Erythroblast (primary cell): Measurements from ENCODE around the gene ORM2.
"Not testable (repeated sequence)": the region's sequence is repeated elsewhere in the genome, so short reads cannot be mapped to it uniquely, and the experiment has no call there.

ENCODE experiments used
- DNase-seq, 2 experiments: peaks; one replicate each; lab custom pipeline; 2025; lab: John Stamatoyannopoulos, UW
- GATA1 ChIP-seq: IDR thresholded peaks from 2 replicates; pipeline ENCODE4 v1.6.1; 2011; ENCODE audit warnings: low read depth, mild to moderate bottlenecking, control low read depth, low read length, moderate library complexity
- POLR2A ChIP-seq: IDR thresholded peaks from 2 replicates; pipeline ENCODE4 v1.6.1; 2011; ENCODE audit warnings: mild to moderate bottlenecking, low read length

Gene ORM2

DNA sequence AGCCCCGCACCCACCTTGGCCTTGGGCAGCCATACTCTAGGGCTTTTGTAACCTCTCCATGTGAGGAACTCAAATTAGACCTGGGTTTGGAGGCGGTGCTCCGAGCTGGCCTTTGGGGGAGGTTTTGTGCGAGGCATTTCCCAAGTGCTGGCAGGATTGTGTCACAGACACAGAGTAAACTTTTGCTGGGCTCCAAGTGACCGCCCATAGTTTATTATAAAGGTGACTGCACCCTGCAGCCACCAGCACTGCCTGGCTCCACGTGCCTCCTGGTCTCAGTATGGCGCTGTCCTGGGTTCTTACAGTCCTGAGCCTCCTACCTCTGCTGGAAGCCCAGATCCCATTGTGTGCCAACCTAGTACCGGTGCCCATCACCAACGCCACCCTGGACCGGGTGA, at the start of gene ORM2:
Gene ORM2 (plus strand): TSS at position 245 of the 398 bp plus-strand sequence. CDS start 36 bp downstream, at position 281.
- DNase-seq = not testable (repeated sequence)

DNA sequence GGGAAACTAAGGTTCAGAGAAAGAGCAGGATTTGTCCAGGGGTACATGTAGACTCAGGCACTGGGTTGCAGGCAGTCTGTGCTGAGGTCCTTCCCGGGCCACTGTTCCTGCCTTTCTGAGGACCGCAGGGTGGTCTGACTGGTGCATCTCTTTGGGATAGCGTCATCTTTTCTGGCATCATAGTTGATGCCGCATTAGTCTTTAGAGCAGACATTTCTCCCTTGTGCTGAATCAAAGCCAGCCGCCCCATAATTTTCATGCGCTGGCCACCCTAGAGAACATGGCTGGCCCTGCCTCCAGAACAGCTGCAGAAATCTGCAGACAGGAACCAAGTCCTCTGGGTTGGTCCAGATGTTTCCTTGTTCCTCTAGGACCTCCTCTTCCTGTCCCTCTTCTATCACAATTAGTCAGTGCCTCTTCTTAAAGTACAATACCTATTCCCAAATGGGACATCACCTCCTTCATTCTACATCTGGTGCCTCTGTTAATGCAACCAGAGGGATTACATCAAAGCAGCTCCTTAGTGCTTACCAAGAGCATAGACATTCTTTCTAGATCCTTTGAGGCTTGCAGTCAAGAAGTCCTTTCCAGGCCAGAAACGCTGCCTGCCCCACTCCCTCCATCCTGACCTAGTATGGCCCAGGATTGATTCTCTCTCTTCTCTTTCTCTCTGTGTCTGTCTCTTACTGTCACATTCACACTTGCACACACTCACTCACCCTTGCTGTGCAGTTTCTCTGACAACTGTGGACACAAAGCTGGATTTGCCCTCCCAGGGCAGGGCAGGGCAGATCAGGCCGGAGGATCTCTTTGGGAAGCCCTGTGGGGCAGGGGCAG, 48.8 kb upstream of the ORM2 start:
- TF ChIP-seq POLR2A (no peak), GATA1 (no peak)
- no peak for DNase-seq

DNA sequence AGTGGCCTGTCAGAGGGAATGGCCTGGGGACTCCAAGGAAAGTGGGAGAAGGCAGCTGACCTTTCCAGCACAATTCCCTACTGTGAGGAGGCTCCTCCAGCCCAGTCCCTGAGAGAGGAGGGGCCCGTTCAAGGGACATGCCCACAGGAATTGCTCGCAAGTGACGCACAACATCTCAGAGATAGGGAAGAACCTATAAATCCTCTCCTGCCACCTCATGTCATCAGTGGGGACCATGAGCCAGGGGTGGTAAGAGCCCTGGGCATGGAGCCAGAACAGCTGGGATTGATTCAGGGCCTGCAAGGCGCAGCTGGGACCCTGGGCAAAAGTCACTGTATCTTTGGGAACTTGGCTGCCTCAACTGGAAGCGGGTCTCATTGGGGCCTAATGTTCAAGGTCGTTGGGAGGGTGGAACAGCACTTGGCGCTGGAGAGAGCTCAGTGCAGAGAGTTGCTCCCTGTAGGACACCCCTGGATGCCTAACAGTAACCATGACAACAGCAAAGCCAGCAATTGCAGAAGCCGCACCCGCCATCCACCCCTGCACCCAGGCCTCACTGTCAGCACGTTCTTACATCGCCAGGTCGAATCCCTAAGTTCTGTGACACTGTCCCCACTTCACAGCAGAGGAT, 48.1 kb upstream of the ORM2 start:
- no peak for DNase-seq
- TF ChIP-seq POLR2A = no peak
- no peak for TF ChIP-seq GATA1

DNA sequence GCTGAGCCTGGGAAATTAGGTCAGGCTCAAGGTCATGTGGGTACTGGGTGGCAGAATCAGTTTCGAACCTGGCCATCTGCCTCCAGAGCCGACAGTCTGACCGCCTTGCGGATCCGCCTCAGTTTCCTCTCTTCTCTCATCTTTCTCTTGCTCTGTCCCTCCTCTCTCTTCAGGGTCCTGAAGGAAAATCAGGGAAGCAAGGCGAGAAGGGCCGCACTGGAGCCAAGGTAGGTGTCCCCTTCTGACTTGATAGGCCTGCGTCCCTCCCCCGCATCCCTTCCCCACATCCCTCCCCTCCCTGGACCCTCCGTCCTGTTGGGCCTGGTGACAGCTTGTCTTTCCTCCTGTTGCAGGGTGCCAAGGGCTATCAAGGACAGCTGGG, 47.6 kb upstream of the ORM2 start:
- no peak for DNase-seq
- no peak for TF ChIP-seq GATA1
- no peak for TF ChIP-seq POLR2A

DNA sequence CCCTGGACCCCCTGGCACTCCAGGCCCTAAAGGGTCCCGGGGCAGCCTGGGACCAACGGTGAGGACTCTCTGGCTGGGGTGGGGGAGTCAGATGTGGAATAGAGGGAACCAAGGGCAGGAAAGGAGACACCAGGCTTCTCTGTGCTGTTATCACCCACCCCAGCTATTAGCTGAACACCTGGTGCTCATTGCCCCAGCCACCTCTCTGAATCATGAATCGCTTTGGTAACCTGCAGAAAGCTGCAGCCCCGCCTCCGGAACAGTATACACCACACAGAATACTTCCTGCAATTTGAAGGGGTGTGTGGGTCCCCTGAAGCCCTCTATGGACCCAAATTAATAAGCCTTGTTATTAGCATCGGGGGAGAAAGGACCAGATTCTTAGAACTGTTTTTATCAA, 47.2 kb upstream of the ORM2 start:
- no peak for TF ChIP-seq GATA1
- TF ChIP-seq POLR2A = no peak
- no peak for DNase-seq

DNA sequence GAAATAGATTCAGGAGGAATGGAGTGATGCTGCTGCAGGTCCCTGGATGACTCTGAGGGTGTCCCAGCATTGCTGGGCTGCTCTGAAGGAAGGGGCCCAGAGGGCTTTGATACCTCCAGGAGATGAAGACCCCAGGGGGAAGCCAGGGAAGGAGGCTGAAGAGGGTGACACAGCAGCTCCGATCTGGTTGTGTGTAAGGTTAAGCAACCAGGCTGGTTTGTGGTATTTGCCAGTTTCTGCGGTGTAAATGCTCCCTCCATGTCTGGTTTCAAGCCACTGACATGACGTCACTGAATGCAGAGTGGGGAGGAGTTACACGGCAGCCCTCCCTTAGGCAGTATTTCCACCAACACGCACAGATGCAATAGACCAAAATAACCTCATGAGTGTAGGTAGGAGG, 46.7 kb upstream of the ORM2 start:
- TF ChIP-seq POLR2A (no peak), GATA1 (no peak)
- DNase-seq = no peak

DNA sequence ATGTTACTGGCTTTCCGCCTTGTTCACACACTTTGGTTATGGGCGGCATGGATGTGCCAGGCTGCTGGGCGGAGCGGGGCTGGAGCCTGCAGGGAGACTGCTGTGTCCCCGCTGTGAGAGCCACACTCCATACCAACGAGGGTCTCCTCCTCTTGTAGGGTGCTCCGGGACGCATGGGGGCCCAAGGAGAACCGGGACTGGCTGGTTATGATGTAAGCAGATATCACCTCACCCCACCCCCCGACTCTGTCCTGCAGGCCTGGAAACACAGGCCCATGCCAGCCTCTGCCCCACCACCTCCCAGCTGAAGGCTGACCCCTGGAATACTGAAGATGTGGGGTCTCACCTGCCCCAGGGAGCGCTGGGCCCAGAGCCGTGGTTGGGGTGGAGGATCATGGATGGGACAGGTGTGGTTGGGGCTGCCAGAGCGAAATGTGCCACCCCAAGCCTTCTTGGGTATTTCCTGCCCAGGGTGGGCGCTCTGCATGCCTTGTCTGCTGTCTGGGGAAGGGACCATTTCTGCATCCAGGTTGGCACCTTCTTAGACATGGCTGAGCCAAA, 46.0 kb upstream of the ORM2 start:
- TF ChIP-seq GATA1 (no peak), POLR2A (no peak)
- DNase-seq = no peak

DNA sequence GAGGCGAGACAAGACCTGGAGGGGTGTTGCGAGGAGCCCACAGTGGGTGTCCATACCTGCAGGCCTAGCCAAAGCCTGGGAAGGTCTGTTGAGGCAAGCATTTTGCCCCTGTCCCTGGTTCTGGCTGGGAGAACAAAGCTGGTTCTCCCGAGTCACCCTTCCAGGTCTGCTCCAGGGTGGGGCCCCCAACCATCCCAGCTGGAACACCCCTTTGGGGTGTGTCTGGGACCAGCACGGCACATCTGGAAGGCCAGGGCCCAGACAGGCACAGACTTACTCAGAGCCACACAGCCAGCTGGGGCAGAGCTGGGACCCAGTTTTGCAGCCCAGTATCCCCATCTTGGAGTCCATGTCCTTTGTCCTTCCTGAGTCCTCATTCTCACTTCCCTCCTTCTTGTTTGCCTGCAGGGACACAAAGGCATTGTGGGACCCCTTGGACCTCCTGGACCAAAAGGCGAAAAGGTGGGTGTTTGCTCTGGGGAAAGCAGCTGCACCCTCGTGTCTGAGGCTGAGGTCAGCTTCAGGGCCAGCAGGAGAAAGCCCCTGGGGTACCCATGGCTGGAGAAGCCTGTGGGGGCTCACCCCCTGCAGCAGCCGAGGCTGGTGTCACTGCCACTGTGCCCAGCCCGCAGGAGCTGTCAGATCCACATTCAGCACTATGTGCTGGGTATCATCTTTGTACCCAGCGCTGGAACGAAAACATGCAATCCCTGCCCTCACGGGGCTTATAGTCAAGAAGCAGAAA, 45.2 kb upstream of the ORM2 start:
- TF ChIP-seq GATA1 (no peak), POLR2A (no peak)
- DNase-seq = no peak

DNA sequence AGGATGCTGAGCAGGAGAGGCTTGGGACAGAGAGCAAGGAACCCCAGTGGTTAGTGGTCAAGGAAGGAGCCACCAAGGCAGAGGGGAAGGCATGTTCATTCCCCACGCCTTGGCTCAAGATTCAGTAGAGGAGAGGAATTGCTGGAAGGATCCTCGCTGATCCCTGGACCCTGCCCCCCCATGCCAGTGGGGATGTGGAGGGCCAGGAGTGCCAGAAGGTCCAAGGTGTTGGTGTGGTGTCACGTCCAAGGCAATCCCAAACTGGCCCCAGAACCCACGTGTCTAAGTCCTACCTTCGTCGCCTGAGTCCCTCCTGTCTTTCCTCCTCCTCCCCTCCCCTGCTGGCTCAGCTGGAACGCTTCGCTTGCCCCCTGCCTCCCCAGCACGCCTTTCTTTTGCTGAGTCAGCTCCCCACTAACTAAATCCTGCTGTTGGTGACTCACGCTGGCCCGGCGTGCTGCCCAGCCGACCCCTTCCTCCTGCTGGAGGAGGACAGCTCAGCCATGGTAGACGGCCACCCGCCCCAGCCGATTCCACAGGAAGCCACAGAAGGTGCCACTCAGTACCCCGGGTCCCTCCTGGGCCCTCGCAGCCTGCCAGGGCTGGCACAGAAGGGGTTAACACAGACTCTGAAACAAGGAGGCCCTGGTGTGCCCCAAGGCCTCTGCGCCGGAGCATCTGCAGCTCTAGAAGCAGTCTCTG, 44.4 kb upstream of the ORM2 start:
- no peak for DNase-seq
- TF ChIP-seq GATA1 (no peak), POLR2A (no peak)

DNA sequence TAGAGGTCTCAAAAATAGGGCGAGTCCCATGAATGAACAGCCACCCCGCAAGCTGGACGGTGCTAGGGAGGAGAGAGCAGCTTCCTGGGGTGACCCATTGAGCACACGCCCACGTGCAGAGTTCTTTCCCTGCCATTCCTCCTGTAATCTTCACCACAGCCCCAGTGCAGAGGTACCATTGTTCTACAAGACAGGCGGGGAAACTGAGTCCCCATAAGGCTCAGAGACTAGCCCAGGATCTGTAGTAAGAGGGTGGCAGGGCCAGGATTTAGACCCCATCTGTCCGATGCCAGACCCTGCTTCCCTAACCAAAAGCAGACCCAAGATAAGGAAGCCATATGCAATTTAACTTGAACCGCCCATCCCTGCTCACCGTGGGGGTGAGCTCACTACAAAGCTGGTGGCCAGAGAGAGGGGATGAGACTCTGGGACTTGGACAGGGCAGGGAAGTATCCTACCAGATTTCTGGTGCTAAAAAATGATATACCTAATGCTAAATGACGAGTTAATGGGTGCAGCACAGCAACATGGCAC, 43.5 kb upstream of the ORM2 start:
- TF ChIP-seq GATA1 = no peak
- no peak for TF ChIP-seq POLR2A
- DNase-seq = no peak

DNA sequence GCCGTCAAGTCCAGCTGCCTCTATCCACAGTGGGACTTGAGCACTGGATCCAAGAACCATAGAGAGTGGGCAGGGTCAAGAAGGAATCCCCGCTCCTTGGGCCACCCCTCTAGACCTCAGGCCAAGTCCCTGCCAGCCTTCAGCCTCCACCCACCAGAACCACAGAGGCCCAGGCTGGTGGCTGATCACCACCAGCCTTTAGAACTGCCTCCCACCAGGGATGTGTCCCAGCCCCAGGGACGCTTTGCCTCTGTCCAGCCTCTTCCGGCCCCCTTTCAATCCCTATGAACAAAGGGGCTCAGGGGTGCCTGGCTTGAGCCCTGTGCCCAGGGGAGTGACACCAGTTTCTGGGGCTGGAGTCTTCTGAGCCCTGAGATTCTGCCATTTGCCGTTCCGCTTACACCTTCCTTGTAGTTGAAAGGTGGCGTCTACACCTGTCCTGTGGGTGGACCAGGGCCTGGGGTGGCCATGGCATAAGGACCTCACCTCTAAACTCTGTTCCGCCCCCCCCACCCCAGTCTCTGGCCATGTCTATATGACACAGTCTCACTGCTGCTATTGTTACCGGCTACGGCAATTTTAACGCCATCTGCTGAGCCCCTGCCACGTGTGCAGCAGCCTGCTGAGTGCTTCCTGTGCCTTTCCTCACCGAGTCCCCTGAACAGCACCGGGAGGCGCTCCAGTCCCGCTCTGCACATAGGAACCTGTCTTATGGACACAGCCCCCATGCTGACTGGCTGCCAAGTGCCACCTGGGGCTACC, 42.5 kb upstream of the ORM2 start:
- TF ChIP-seq GATA1 = no peak
- TF ChIP-seq POLR2A = no peak
- no peak for DNase-seq

DNA sequence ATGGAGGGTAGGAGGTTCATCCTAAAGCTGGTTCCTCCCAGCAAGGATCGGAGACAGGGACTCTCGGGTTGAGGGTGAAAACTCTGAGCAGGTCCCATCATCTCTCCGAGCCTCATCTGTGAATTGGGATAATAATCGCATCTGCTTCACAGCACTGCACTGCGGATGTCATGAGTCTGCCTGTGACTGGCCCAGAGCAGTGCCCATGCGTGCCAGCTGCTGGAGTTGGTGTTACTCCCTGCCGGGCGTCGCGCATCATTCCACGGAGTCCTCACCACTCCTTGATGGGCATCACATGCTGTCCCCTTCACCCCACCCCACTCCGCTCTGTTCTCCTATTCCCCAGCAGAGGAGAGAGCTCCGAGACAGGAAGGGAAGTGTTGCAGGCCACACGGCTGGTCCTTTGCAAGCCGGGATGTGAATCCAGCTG, 41.9 kb upstream of the ORM2 start:
- TF ChIP-seq POLR2A (no peak), GATA1 (no peak)
- DNase-seq = no peak
